Right ventricle myocardium inferior (tissue), 1 donor: ENCODE results near the gene WDR75. TPM values are rescaled to one million over a fixed set of nuclear protein-coding genes. Genes with fewer than 3 reads are reported as not detected.
"Not testable (repeated sequence)": the region's sequence is repeated elsewhere in the genome, so short reads cannot be mapped to it uniquely, and the experiment has no call there.

Experiments used
- ATAC-seq: fragments of 200-7000 bp; cut with Tn5 transposase; one replicate; pipeline ENCODE4 v1.9.1; 2020; ENCODE audit warnings: mild to moderate bottlenecking, moderate library complexity
- DNase-seq: peaks from one replicate; pipeline ENCODE4 v3.0.0; 2021; ENCODE audit errors: missing footprints
- intact Hi-C: fragments of 100-400 bp; cut with DNase I; formaldehyde crosslinking; loops from one replicate; pipeline ENCODE4 v1.11.0; 2022
- total RNA-seq: library from RNA; stranded (reverse); fragmentation: NEBNext Ultra II Directional; extraction: Animal tissue kit (Norgen Biotek cat#: 25700); gene quantifications from one replicate; pipeline ENCODE4 v1.2.1, GENCODE V29; 2021
- donor health status: DM: no; HTN: yes; CAD: no; lungs with severe emphysema.

The WDR75 gene
- total RNA-seq, 1 donor from 2014 or later = 16.5 TPM

- DNase-seq, intact Hi-C loops, ATAC-seq: not testable (repeated sequence)
Observed at GRCh38 chr2:189435803-189436202, 5.5 kb upstream of the WDR75 start.

- DNase-seq = no peak
- ATAC-seq = no peak
- intact Hi-C loops = no loop called here
Observed at GRCh38 chr2:189437926-189438325, 3.3 kb upstream of the WDR75 start.

GRCh38 chr2:189439342-189439741 is 1.9 kb upstream of the WDR75 start:
- intact Hi-C loops = no loop called here
- ATAC-seq = no peak
- no peak for DNase-seq

GRCh38 chr2:189440644-189440946 is 679 bp upstream of the WDR75 start:
- intact Hi-C loops = loop anchor here (2.0 kb wide), 1 partner anchor 140 kb away; the partner anchor contains the start of gene SLC40A1
- no peak for DNase-seq
- ATAC-seq = peak; percentile 54

GRCh38 chr2:189441709-189442074 is 418 bp downstream of the WDR75 start:
- intact Hi-C loops = loop anchor here (2.0 kb wide), 1 partner anchor 139 kb away; the partner anchor contains the start of gene SLC40A1
- ATAC-seq (peak; percentile 8), DNase-seq (no peak)

- DNase-seq = no peak
- no peak for ATAC-seq
- intact Hi-C loops = no loop called here
Observed at GRCh38 chr2:189442468-189442867, 1.2 kb downstream of the WDR75 start.

- DNase-seq (no peak), ATAC-seq (no peak)
- intact Hi-C loops = no loop called here
Observed at GRCh38 chr2:189444322-189444721, 3.0 kb downstream of the WDR75 start.

- DNase-seq = no peak
- no peak for ATAC-seq
- intact Hi-C loops = no loop called here
Observed at GRCh38 chr2:189446780-189447179, 5.5 kb downstream of the WDR75 start.

- intact Hi-C loops = no loop called here
- no peak for ATAC-seq
- DNase-seq = no peak
Observed at GRCh38 chr2:189454009-189454408, 12.7 kb downstream of the WDR75 start.

- no peak for DNase-seq
- no peak for ATAC-seq
- intact Hi-C loops = no loop called here
Observed at GRCh38 chr2:189465076-189465475, 23.8 kb downstream of the WDR75 start.

GRCh38 chr2:189465478-189465877 is 24.2 kb downstream of the WDR75 start:
- ATAC-seq = no peak
- no peak for DNase-seq

GRCh38 chr2:189466046-189466445 is 24.8 kb downstream of the WDR75 start:
- DNase-seq (no peak), ATAC-seq (no peak)
- intact Hi-C loops = loop anchor here (2.0 kb wide), 2 partner anchors 115 to 169 kb away; partner anchors contain the start of gene SLC40A1

More at GRCh38 chr2:189465478-189465877, 24.2 kb downstream of the WDR75 start:
- intact Hi-C loops = no loop called here

- no peak for DNase-seq
Observed at GRCh38 chr2:189466656-189467055, 25.4 kb downstream of the WDR75 start.

GRCh38 chr2:189467160-189467559 is 25.9 kb downstream of the WDR75 start:
- intact Hi-C loops = loop anchor here (2.0 kb wide), 2 partner anchors 114 to 168 kb away; partner anchors contain the start of gene SLC40A1
- ATAC-seq = no peak
- no peak for DNase-seq

More at GRCh38 chr2:189466656-189467055, 25.4 kb downstream of the WDR75 start:
- intact Hi-C loops = loop anchor here (2.0 kb wide), 2 partner anchors 114 to 168 kb away; partner anchors contain the start of gene SLC40A1
- peak; percentile 65 for ATAC-seq

GRCh38 chr2:189467593-189467992 is 26.3 kb downstream of the WDR75 start:
- ATAC-seq (no peak), DNase-seq (no peak)
- intact Hi-C loops = loop anchor here (2.0 kb wide), 2 partner anchors 113 to 167 kb away; partner anchors contain the start of gene SLC40A1

GRCh38 chr2:189474526-189474925 is 33.3 kb downstream of the WDR75 start:
- DNase-seq (no peak), ATAC-seq (no peak)
- intact Hi-C loops = no loop called here

- intact Hi-C loops = no loop called here
- peak; percentile 13 for ATAC-seq
- no peak for DNase-seq
Observed at GRCh38 chr2:189477756-189478155, 36.5 kb downstream of the WDR75 start.

- DNase-seq, intact Hi-C loops, ATAC-seq: not testable (repeated sequence)
Observed at GRCh38 chr2:189478289-189478688, 37.0 kb downstream of the WDR75 start.

- intact Hi-C loops = no loop called here
- ATAC-seq = no peak
- no peak for DNase-seq
Observed at GRCh38 chr2:189481071-189481470, 39.8 kb downstream of the WDR75 start.

GRCh38 chr2:189483571-189483970 is 42.3 kb downstream of the WDR75 start:
- intact Hi-C loops = no loop called here
- DNase-seq (no peak), ATAC-seq (no peak)
